Retinal pigment epithelial cell (primary cell): ENCODE results near the gene DLG5.
"Not testable (repeated sequence)": the region's sequence is repeated elsewhere in the genome, so short reads cannot be mapped to it uniquely, and the experiment has no call there.

Source experiments
- DNase-seq: peaks from one replicate; pipeline ENCODE4 v3.0.0-alpha.2; 2010; ENCODE audit warnings: low read depth
- H3K4me3 ChIP-seq: 2 replicates; pipeline ENCODE4 v1.5.1; 2011; ENCODE audit warnings: mild to moderate bottlenecking, low read length, control low read depth, moderate library complexity
- CTCF ChIP-seq: conservative IDR thresholded peaks from 2 replicates; pipeline ENCODE4 v1.5.1; 2011; ENCODE audit warnings: low read depth, low read length, control low read depth, inconsistent platforms

DLG5 gene

DNA sequence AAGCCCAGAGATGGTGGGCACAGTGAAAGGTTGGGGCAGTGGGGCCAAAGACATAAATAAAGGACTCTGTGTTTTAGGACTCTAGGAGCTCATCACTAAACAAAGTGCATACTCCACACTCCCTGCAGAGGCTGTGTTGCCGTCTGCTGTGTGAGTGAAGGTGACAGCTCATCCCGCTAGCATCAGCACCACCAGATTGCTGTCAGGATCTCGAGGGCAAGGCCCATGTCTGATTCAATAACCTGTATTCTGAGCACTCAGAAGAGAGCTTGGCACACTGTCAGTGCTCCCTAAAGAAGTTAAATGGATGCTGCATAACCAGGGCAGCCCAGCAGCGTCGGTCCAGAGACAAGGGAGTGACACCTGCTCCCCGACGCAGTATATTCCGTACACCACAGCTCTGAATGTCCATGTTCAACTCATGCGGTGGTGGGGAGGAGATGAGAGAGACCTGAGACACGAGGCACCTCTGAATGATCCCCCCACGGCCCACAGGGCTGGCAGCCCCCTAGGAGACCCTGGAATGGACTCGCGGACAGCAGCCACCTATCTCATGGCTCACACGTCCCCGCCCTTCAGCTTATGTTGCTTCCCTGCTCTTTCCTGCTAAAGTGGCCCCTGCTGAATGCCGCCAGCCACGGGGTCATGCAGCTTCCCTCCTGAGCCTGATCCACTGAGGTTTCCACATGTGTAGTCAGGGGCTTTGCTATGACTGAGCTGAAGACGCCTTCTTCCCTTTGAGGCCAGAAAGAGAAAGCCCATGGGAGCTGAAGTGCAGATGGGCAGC is 156.3 kb downstream of the DLG5 start:
- no peak for DNase-seq
- no peak for TF ChIP-seq CTCF
- H3K4me3 ChIP-seq = no peak overlapping the region

DNA sequence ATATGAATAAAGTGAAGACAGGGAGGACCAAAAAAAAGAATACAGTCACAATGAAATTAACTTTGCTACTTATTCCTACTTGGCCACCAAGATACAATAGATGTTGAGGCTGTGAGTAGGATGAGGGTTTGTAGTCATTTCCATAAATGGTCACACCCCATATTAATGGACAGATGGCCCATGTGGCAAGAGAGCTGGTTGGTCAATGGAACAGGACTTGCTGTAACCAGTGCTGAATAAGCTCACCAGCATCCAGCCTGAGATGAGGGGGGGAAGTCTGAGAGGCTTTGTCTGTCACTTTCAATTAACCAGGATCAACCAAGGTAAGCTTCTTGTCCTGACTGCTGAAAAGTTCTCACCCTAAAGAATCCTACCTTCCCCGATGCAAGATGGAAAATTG is 158.5 kb downstream of the DLG5 start:
- no peak for TF ChIP-seq CTCF
- H3K4me3 ChIP-seq = no peak overlapping the region
- DNase-seq = no peak

DNA sequence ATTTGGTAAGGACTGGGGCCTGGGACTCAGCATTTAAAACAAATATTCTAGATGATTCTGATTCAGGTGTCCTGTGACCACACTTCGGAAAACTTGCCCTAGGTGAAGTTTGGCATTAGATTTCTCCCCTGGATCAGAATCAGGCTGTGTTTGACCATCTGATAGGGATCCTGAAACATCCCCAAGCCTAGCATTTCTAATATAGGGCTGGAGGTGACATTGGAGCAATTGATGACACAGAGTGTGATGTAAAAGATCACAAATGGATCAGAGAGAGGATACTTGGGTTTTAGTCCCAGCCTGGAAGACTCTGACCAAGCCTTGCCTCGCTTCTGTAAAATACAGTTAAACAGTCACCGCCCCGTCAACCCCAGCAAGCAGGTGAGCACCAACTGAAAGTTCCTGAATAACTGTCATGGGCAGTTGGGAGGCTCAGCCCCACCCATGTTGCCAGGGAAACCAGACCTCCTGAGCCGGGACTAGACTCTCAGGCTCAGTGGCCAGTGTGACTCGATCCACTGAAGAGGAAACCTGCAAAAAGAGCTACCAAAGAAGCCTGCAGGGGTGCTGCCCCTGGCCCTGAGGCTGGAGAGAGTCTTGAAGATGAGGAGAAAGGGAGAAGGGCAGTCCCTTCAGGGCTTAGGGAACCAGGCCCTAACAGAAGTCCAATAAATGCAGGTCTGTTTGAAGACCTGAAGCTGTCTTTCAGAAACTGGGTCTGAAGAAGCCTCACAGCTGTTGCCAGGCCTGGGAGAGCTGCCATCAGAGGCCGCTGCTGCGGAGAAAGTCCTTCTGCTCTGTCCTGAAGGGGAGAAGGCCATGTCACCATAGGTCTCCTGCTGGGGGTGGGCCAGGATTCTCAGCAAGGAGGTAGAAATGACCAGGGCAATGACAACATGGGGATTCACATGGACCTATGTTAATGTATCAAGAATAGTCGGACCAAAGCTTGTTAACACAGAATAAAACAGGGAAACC is 162.8 kb downstream of the DLG5 start:
- H3K4me3 ChIP-seq = no peak overlapping the region
- no peak for TF ChIP-seq CTCF
- no peak for DNase-seq

- H3K4me3 ChIP-seq, DNase-seq: not testable (repeated sequence)
Observed at GRCh38 chr10:77758406-77758805, 168.1 kb downstream of the DLG5 start.

GRCh38 chr10:77756319-77757232 is 170.0 kb downstream of the DLG5 start:
- H3K4me3 ChIP-seq = peak overlapping the region; percentile 29
- TF ChIP-seq CTCF = peak; percentile 89
- DNase-seq = peak; percentile 24

DNA sequence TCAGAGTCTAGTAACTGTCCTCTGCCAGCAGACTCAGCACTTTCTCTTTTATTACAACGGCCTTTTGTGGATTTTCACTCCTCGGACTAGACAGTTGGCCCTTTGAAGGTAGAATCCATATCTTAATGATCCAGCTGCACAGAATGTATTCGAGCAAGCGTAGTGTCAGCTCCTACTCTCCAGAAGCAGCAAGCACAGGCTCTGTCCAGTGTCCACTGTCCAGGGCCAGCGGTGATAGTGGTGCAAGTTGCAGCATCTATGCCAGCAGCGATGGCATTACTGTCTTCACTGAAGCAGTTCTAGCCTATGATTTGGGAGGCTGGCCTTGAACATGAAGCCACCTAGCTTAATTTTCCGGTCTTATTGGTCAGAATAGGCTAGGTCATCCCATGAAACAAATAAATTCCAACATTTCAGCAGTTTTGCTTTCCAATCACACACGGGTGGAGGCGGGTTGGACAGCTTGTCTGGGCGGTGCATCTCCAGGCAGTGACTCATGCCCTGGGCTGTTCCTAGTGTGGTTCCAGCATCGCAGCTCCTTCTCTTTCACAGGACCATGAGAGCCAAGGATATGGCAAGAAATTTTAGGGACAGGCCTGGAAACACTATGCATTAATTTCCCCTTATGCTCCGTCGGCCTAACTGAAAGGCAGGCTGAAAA is 180.4 kb downstream of the DLG5 start:
- H3K4me3 ChIP-seq = no peak overlapping the region
- TF ChIP-seq CTCF = no peak
- DNase-seq = no peak
